GM23338 (cell line): ENCODE data around the gene RINL. TPM values are rescaled to one million over a fixed set of nuclear protein-coding genes. Genes with fewer than 3 reads are reported as not detected.
"Not testable (repeated sequence)": the region's sequence is repeated elsewhere in the genome, so short reads cannot be mapped to it uniquely, and the experiment has no call there.

ENCODE experiments used
- ATAC-seq: fragments of 200-7000 bp; cut with Tn5 transposase; 3 replicates; pipeline ENCODE4 v1.9.1; 2020
- DNase-seq: peaks from one replicate; pipeline ENCODE4 v3.0.0-alpha.2; 2015; ENCODE audit warnings: low spot score
- H2AFZ ChIP-seq: fragments of 200-600 bp; sonication (generic); 2 replicates; pipeline ENCODE4 v1.8.0; 2016; ENCODE audit warnings: antibody characterized with exemption, mild to moderate bottlenecking, moderate library complexity
- H3F3A ChIP-seq: fragments of 200-600 bp; sonication (generic); replicated peaks from 2 replicates; pipeline ENCODE4 v1.8.0; 2017; ENCODE audit warnings: antibody characterized with exemption, mixed run types, low read depth
- H3K27ac ChIP-seq: fragments of 200-600 bp; sonication (generic); 2 replicates; pipeline ENCODE4 v1.6.1; 2016; ENCODE audit warnings: low read depth
- H3K27me3 ChIP-seq: fragments of 200-600 bp; sonication (generic); 2 replicates; pipeline ENCODE4 v1.8.0; 2016; ENCODE audit warnings: mild to moderate bottlenecking, mixed run types, moderate library complexity; ENCODE audit not compliant: insufficient read depth
- H3K36me3 ChIP-seq: fragments of 200-600 bp; sonication (generic); 2 replicates; pipeline ENCODE4 v1.8.0; 2016; ENCODE audit warnings: mild to moderate bottlenecking; ENCODE audit not compliant: insufficient read depth
- H3K4me1 ChIP-seq: fragments of 200-600 bp; sonication (generic); 2 replicates; pipeline ENCODE4 v1.8.0; 2016; ENCODE audit warnings: mild to moderate bottlenecking, moderate library complexity; ENCODE audit not compliant: insufficient read depth
- H3K4me2 ChIP-seq: fragments of 200-600 bp; sonication (generic); 2 replicates; pipeline ENCODE4 v1.7.1; 2017; ENCODE audit warnings: mixed run types
- H3K4me3 ChIP-seq: fragments of 200-600 bp; sonication (generic); 2 replicates; pipeline ENCODE4 v1.6.1; 2016; ENCODE audit warnings: mixed run types
- H3K79me2 ChIP-seq: fragments of 200-600 bp; sonication (generic); replicated peaks from 2 replicates; pipeline ENCODE4 v1.8.0; 2017; ENCODE audit warnings: mild to moderate bottlenecking; ENCODE audit not compliant: insufficient read depth
- H3K9me2 ChIP-seq: fragments of 200-600 bp; sonication (generic); 2 replicates; pipeline ENCODE4 v1.8.0; 2017; ENCODE audit not compliant: insufficient read depth
- H4K20me1 ChIP-seq: fragments of 200-600 bp; sonication (generic); replicated peaks from 2 replicates; pipeline ENCODE4 v1.8.0; 2017; ENCODE audit warnings: mild to moderate bottlenecking; ENCODE audit not compliant: insufficient read depth
- H3K27ac Mint-ChIP-seq: 2 replicates; pipeline ENCODE4 v1.8.0; 2020; ENCODE audit warnings: inconsistent platforms, mild to moderate bottlenecking, moderate library complexity, mixed read lengths
- H3K27me3 Mint-ChIP-seq: 3 replicates; pipeline ENCODE4 v1.8.0; 2022; ENCODE audit warnings: low read depth, mild to moderate bottlenecking, moderate library complexity, mixed read lengths, inconsistent platforms; ENCODE audit not compliant: insufficient read depth, poor library complexity
- H3K36me3 Mint-ChIP-seq: 3 replicates; pipeline ENCODE4 v1.8.0; 2021; ENCODE audit warnings: low read depth, mild to moderate bottlenecking, inconsistent platforms, moderate library complexity, mixed read lengths
- H3K4me1 Mint-ChIP-seq: 3 replicates; pipeline ENCODE4 v1.8.0; 2020; ENCODE audit warnings: mild to moderate bottlenecking, inconsistent platforms, mixed read lengths
- H3K4me3 Mint-ChIP-seq: 3 replicates; pipeline ENCODE4 v1.8.0; 2021; ENCODE audit warnings: moderate library complexity, mild to moderate bottlenecking, inconsistent platforms, mixed read lengths
- H3K9me3 Mint-ChIP-seq: 3 replicates; pipeline ENCODE4 v1.8.0; 2020; ENCODE audit warnings: moderate library complexity, mild to moderate bottlenecking, inconsistent platforms, mixed read lengths
- CREB1 ChIP-seq: fragments of 250-450 bp; sonication (Bioruptor Pico); IDR thresholded peaks from 2 replicates; pipeline ENCODE4 v1.5.0; 2020; ENCODE audit warnings: low read depth, mild to moderate bottlenecking, moderate library complexity
- JUNB ChIP-seq: IDR thresholded peaks from one replicate; pipeline ENCODE4 v1.6.1; 2016; ENCODE audit warnings: antibody characterized with exemption; ENCODE audit not compliant: unreplicated experiment
- POLR2AphosphoS5 ChIP-seq: IDR thresholded peaks from 2 replicates; pipeline ENCODE4 v1.6.1; 2016; ENCODE audit warnings: antibody characterized with exemption, low read depth
- REST ChIP-seq: IDR thresholded peaks from one replicate; pipeline ENCODE4 v1.6.1; 2018; ENCODE audit warnings: antibody characterized with exemption; ENCODE audit not compliant: unreplicated experiment
- STAT1 ChIP-seq: IDR thresholded peaks from one replicate; pipeline ENCODE4 v1.6.1; 2016; ENCODE audit warnings: antibody characterized with exemption; ENCODE audit not compliant: unreplicated experiment
- ZNF331 ChIP-seq: fragments of 250-450 bp; sonication (Bioruptor Pico); IDR thresholded peaks from 2 replicates; pipeline ENCODE4 v1.5.0; 2020; ENCODE audit warnings: low read depth, mild to moderate bottlenecking, moderate library complexity
- polyA plus RNA-seq: library from polyadenylated mRNA; unstranded; fragments of >200 nt; fragmentation: Nextera tagmentation; extraction: Ambion mirVana; gene quantifications from 2 replicates; pipeline ENCODE4 v1.2.1, GENCODE V29; 2016
- total RNA-seq: library from RNA; depleted of rRNA; stranded (reverse); fragments of >200 nt; shearing (Covaris generic); gene quantifications from 2 replicates; pipeline ENCODE4 v1.2.3, GENCODE V29; 2014
- TF ChIP-seq, protein P1 (sequence below): IDR thresholded peaks from 2 replicates; pipeline ENCODE4 v1.6.1; 2016; ENCODE audit warnings: antibody characterized with exemption

Gene RINL
- total and polyA plus RNA-seq, 2 experiments from 2014 or later: 11.2 to 21.4 TPM

- H3K4me3 ChIP-seq, H3K4me2 ChIP-seq, H3K27me3 ChIP-seq, ATAC-seq, H3K4me3 Mint-ChIP-seq, H3K9me2 ChIP-seq, H2AFZ ChIP-seq, H3K36me3 ChIP-seq, H3F3A ChIP-seq, DNase-seq, H3K27ac ChIP-seq, H3K27ac Mint-ChIP-seq: not testable (repeated sequence)
- H3K4me1 Mint-ChIP-seq: peaks cover 39% of the 10 kb centered on the region
- Histone ChIP-seq H4K20me1 (peaks cover 14% of the 10 kb centered on the region), H3K4me1 (peaks cover 24% of the 10 kb centered on the region), H3K79me2 (peaks cover 11% of the 10 kb centered on the region; the same call in 1 of the 2 replicates)
- H3K36me3 Mint-ChIP-seq: peaks cover 53% of the 10 kb centered on the region
- peaks cover 17% of the 10 kb centered on the region for H3K9me3 Mint-ChIP-seq
- H3K27me3 Mint-ChIP-seq: peaks cover 10% of the 10 kb centered on the region
These were observed 52.1 kb downstream of the RINL start for GRCh38 chr19:38825936-38826335.

- H3K79me2 ChIP-seq, H2AFZ ChIP-seq, H3K36me3 ChIP-seq, H4K20me1 ChIP-seq, H3K4me3 ChIP-seq, H3K4me3 Mint-ChIP-seq, H3K27me3 ChIP-seq, ATAC-seq, H3K4me2 ChIP-seq, H3K9me2 ChIP-seq, H3K27ac Mint-ChIP-seq, H3K27ac ChIP-seq, H3F3A ChIP-seq, DNase-seq: not testable (repeated sequence)
- Mint-ChIP-seq H3K9me3 (peaks cover 24% of the 10 kb centered on the region), H3K27me3 (peaks cover 16% of the 10 kb centered on the region), H3K4me1 (peaks cover 32% of the 10 kb centered on the region), H3K36me3 (peaks cover 51% of the 10 kb centered on the region)
- H3K4me1 ChIP-seq: peaks cover 26% of the 10 kb centered on the region
These were observed 56.7 kb downstream of the RINL start for GRCh38 chr19:38821230-38821825.

DNA sequence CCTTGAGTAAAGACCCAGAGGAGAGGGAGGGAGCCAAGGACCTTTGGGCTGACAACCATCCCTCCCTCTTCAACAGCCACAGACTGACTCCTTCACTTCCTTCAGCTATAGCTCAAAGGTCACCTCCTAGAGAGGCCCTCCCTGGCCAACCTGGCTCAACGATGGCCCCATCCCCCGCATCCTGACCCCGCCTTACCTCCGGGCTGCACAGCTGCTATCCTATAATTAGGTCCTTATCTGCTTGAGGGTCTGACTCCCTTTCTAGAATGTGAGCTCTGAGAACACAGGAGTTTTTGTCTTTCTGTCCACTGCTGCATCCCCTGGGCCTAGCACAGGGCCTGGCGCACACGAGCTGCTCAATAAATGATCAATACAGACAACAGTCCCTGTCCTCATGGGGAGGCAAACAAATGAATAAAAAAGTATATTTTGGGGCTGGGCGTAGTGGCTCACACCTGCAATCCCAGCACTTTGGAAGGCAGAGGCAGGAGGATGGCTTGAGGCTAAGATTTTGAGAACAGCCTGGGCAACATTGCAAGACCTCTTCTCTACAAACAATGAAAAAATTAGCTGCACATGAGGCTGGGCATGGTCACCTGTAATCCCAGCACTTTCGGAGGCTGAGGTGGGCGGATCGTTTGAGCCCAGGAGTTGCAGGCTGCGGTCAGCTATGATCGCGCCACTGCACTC lies 58.7 kb downstream of the RINL start:
- Histone ChIP-seq H3K79me2 (0 out of 2 replicates have a peak, but pooled peaks cover 2% of the 10 kb centered on the region), H3K9me2 (no peaks in the 10 kb centered on the region), H4K20me1 (no peaks in the 10 kb centered on the region; the same call in 1 of the 2 replicates), H3F3A (0 out of 2 replicates have a peak, but pooled peaks cover 3% of the 10 kb centered on the region), H2AFZ (no peak overlapping the region), H3K4me3 (no peak overlapping the region), H3K27ac (no peak overlapping the region), H3K4me2 (no peak overlapping the region), H3K36me3 (no peaks in the 10 kb centered on the region), H3K4me1 (peaks cover 13% of the 10 kb centered on the region), H3K27me3 (no peaks in the 10 kb centered on the region)
- DNase-seq (no peak), ATAC-seq (no peak; the same call in 2 of the 3 replicates)
- peaks cover 59% of the 10 kb centered on the region for H3K36me3 Mint-ChIP-seq
- peaks cover 18% of the 10 kb centered on the region for H3K27me3 Mint-ChIP-seq
- TF ChIP-seq REST (no peak), ZNF331 (no peak), POLR2AphosphoS5 (no peak), CREB1 (CRISPR knock-in tag) (no peak), JUNB (no peak), STAT1 (no peak)
- TF ChIP-seq, protein P1, sequence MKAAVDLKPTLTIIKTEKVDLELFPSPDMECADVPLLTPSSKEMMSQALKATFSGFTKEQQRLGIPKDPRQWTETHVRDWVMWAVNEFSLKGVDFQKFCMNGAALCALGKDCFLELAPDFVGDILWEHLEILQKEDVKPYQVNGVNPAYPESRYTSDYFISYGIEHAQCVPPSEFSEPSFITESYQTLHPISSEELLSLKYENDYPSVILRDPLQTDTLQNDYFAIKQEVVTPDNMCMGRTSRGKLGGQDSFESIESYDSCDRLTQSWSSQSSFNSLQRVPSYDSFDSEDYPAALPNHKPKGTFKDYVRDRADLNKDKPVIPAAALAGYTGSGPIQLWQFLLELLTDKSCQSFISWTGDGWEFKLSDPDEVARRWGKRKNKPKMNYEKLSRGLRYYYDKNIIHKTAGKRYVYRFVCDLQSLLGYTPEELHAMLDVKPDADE: no peak
- no peak overlapping the region for H3K27ac Mint-ChIP-seq
- peaks cover 24% of the 10 kb centered on the region for H3K9me3 Mint-ChIP-seq
- peaks cover 20% of the 10 kb centered on the region for H3K4me1 Mint-ChIP-seq
- no peak overlapping the region for H3K4me3 Mint-ChIP-seq
